Retinal pigment epithelial cell (primary cell): ENCODE results near the gene RAN.

ENCODE experiments used
- DNase-seq: peaks from one replicate; pipeline ENCODE4 v3.0.0-alpha.2; 2010; ENCODE audit warnings: low read depth
- H3K4me3 ChIP-seq: 2 replicates; pipeline ENCODE4 v1.5.1; 2011; ENCODE audit warnings: mild to moderate bottlenecking, low read length, control low read depth, moderate library complexity
- CTCF ChIP-seq: conservative IDR thresholded peaks from 2 replicates; pipeline ENCODE4 v1.5.1; 2011; ENCODE audit warnings: low read depth, low read length, control low read depth, inconsistent platforms

The RAN gene

GRCh38 chr12:130868412-130868811 is 3.5 kb upstream of the RAN start:
- H3K4me3 ChIP-seq: no peak overlapping the region
- TF ChIP-seq CTCF: no peak
- no peak for DNase-seq

GRCh38 chr12:130870442-130871285 is 1.2 kb upstream of the RAN start:
- peak overlapping the region; percentile 54 for H3K4me3 ChIP-seq
- peak; percentile 85 for DNase-seq
- TF ChIP-seq CTCF: peak; percentile 76

GRCh38 chr12:130872179-130873096 is 572 bp downstream of the RAN start:
- no peak for TF ChIP-seq CTCF
- H3K4me3 ChIP-seq: peak overlapping the region; percentile 60
- no peak for DNase-seq

GRCh38 chr12:130873106-130873795 is 1.4 kb downstream of the RAN start:
- H3K4me3 ChIP-seq: peak overlapping the region; percentile 60
- TF ChIP-seq CTCF: no peak
- DNase-seq: no peak

GRCh38 chr12:130873825-130874224 is 2.0 kb downstream of the RAN start:
- peak overlapping the region; percentile 60 for H3K4me3 ChIP-seq
- no peak for TF ChIP-seq CTCF
- no peak for DNase-seq

GRCh38 chr12:130874696-130875095 is 2.8 kb downstream of the RAN start:
- H3K4me3 ChIP-seq: no peak overlapping the region
- no peak for TF ChIP-seq CTCF
- DNase-seq: no peak
